SK-N-SH (cell line): ENCODE measurements around the gene SH2D3A. TPM values are rescaled to one million over a fixed set of nuclear protein-coding genes. Genes with fewer than 3 reads are reported as not detected.

Experiments
- CTCF ChIA-PET: fragments of 300-600, 350-600 bp; formaldehyde crosslinking; extraction: SDS; loops from one replicate; lab custom pipeline; 2021; lab: Yijun Ruan, JAX
- POLR2A ChIA-PET: fragments of 350-600 bp; sonication (Branson Sonifier 250); formaldehyde crosslinking; extraction: SDS; loops from one replicate; lab custom pipeline; 2020; ENCODE audit warnings: antibody characterized with exemption, inconsistent platforms; lab: Yijun Ruan, JAX
- DNase-seq: peaks from one replicate; pipeline ENCODE4 v3.0.0; 2012
- H2AFZ ChIP-seq: fragments of 200-600 bp; sonication (generic); 2 replicates; pipeline ENCODE4 v1.8.1; 2016; ENCODE audit warnings: antibody characterized with exemption, mild to moderate bottlenecking, low read depth
- H3F3A ChIP-seq: fragments of 200-600 bp; sonication (generic); replicated peaks from 2 replicates; pipeline ENCODE3; 2016; ENCODE audit warnings: antibody characterized with exemption, mild to moderate bottlenecking; ENCODE audit not compliant: insufficient read depth
- H3K27ac ChIP-seq, 2 experiments: fragments of 200-500 bp in 1 of 2; fragments of 200-600 bp in 1 of 2; sonication (Bioruptor generic) in 1 of 2; sonication (generic), shearing (Covaris generic) in 1 of 2; 2 replicates each; pipeline versions ENCODE4 v1.5.1 to v1.6.1; 2014 to 2016; ENCODE audit warnings: low read depth in 2 of 2, inconsistent platforms in 1 of 2, low read length in 1 of 2, mild to moderate bottlenecking in 1 of 2, mixed read lengths in 1 of 2
- H3K27me3 ChIP-seq: fragments of 200-600 bp; sonication (generic), shearing (Covaris generic); 2 replicates; pipeline ENCODE4 v1.6.1; 2016; ENCODE audit warnings: mixed run types; ENCODE audit not compliant: insufficient read depth
- H3K36me3 ChIP-seq, 2 experiments: fragments of 200-500 bp in 1 of 2; fragments of 200-600 bp in 1 of 2; sonication (Bioruptor generic) in 1 of 2; sonication (generic) in 1 of 2; replicated peaks in 1 of 2; 2 replicates each; pipeline versions ENCODE3 to v1.5.1; 2014 to 2016; ENCODE audit warnings: low read length in 1 of 2, mild to moderate bottlenecking in 1 of 2; ENCODE audit not compliant: insufficient read depth in 2 of 2, control insufficient read depth in 1 of 2
- H3K4me1 ChIP-seq, 2 experiments: fragments of 200-500 bp in 1 of 2; fragments of 200-600 bp in 1 of 2; sonication (Bioruptor generic) in 1 of 2; sonication (generic), shearing (Covaris generic) in 1 of 2; 2 replicates each; pipeline versions ENCODE4 v1.5.1 to v1.6.1; 2014 to 2016; ENCODE audit warnings: low read depth in 1 of 2, low read length in 1 of 2, mixed run types in 1 of 2; ENCODE audit not compliant: insufficient read depth in 2 of 2, control insufficient read depth in 1 of 2
- H3K4me2 ChIP-seq: fragments of 200-600 bp; sonication (generic), shearing (Covaris generic); 2 replicates; pipeline ENCODE4 v1.6.1; 2017; ENCODE audit warnings: mixed run types
- H3K4me3 ChIP-seq, 2 experiments: fragments of 200-500 bp in 1 of 2; fragments of 200-600 bp in 1 of 2; sonication (Bioruptor generic) in 1 of 2; sonication (generic), shearing (Covaris generic) in 1 of 2; 2 replicates each; pipeline versions ENCODE4 v1.5.1 to v1.8.1; 2014 to 2016; ENCODE audit warnings: low read depth in 2 of 2, inconsistent platforms in 1 of 2, low read length in 1 of 2, mild to moderate bottlenecking in 1 of 2, mixed read lengths in 1 of 2, moderate library complexity in 1 of 2
- H3K79me2 ChIP-seq: fragments of 200-600 bp; sonication (generic); 2 replicates; pipeline ENCODE4 v1.8.1; 2017; ENCODE audit warnings: mild to moderate bottlenecking; ENCODE audit not compliant: insufficient read depth
- H3K9ac ChIP-seq: fragments of 200-600 bp; sonication (generic); 2 replicates; pipeline ENCODE4 v1.6.1; 2017; ENCODE audit warnings: mixed run types
- H3K9me2 ChIP-seq: fragments of 200-600 bp; sonication (generic); 2 replicates; pipeline ENCODE4 v1.6.1; 2017; ENCODE audit warnings: mixed run types
- H3K9me3 ChIP-seq: fragments of 200-600 bp; sonication (generic); 2 replicates; pipeline ENCODE4 v1.6.1; 2017; ENCODE audit warnings: mixed run types, mild to moderate bottlenecking, moderate library complexity
- H4K20me1 ChIP-seq: fragments of 200-600 bp; sonication (generic); 2 replicates; pipeline ENCODE4 v1.6.1; 2017; ENCODE audit warnings: mild to moderate bottlenecking, mixed run types; ENCODE audit not compliant: insufficient read depth
- CHD2 ChIP-seq: fragments of 150-350 bp; IDR thresholded peaks from 2 replicates; pipeline ENCODE4 v1.6.1; 2018; ENCODE audit warnings: low read length; ENCODE audit not compliant: partially characterized antibody
- EP300 ChIP-seq, 2 experiments: IDR thresholded peaks; 2 replicates each; pipeline versions ENCODE4 v1.4.0 to v1.6.1; 2012; ENCODE audit warnings: borderline replicate concordance in 1 of 2, low read depth in 1 of 2, low read length in 1 of 2
- FOSL2 ChIP-seq: IDR thresholded peaks from 2 replicates; pipeline ENCODE4 v1.4.0; 2012; ENCODE audit warnings: low read depth, mild to moderate bottlenecking, moderate library complexity, borderline replicate concordance
- FOXM1 ChIP-seq: IDR thresholded peaks from 2 replicates; pipeline ENCODE4 v1.4.0; 2012; ENCODE audit warnings: low read depth, mild to moderate bottlenecking
- GABPA ChIP-seq: IDR thresholded peaks from 2 replicates; pipeline ENCODE4 v1.4.0; 2012; ENCODE audit warnings: low read depth, mild to moderate bottlenecking
- JUND ChIP-seq: IDR thresholded peaks from 2 replicates; pipeline ENCODE4 v1.4.0; 2012
- MAX ChIP-seq: IDR thresholded peaks from 2 replicates; pipeline ENCODE4 v1.4.0; 2012; ENCODE audit warnings: low read depth
- NFIC ChIP-seq: IDR thresholded peaks from 2 replicates; pipeline ENCODE4 v1.4.0; 2012; ENCODE audit warnings: borderline replicate concordance
- NRF1 ChIP-seq: IDR thresholded peaks from 2 replicates; pipeline ENCODE4 v1.6.1; 2012; ENCODE audit warnings: low read depth, mild to moderate bottlenecking, low read length
- PBX3 ChIP-seq: IDR thresholded peaks from 2 replicates; pipeline ENCODE4; 2012
- POLR2AphosphoS5 ChIP-seq: IDR thresholded peaks from 2 replicates; pipeline ENCODE4 v1.6.1; 2012; ENCODE audit warnings: low read depth, low read length
- RAD21 ChIP-seq: IDR thresholded peaks from 2 replicates; pipeline ENCODE4 v1.6.1; 2012; ENCODE audit warnings: mild to moderate bottlenecking, low read length
- RXRA ChIP-seq: IDR thresholded peaks from 2 replicates; pipeline ENCODE4 v1.4.0; 2012; ENCODE audit warnings: low read depth, mild to moderate bottlenecking, borderline replicate concordance
- SIN3A ChIP-seq: IDR thresholded peaks from 2 replicates; pipeline ENCODE4 v1.6.1; 2012; ENCODE audit warnings: low read depth, mild to moderate bottlenecking, low read length, moderate library complexity, borderline replicate concordance
- SMC3 ChIP-seq: IDR thresholded peaks from 2 replicates; pipeline ENCODE4 v1.6.1; 2012; ENCODE audit warnings: low read depth, low read length, improper control_type of control experiment
- TCF12 ChIP-seq: IDR thresholded peaks from 2 replicates; pipeline ENCODE4 v1.4.0; 2012
- TEAD4 ChIP-seq: IDR thresholded peaks from 2 replicates; pipeline ENCODE4 v1.4.0; 2012; ENCODE audit warnings: mild to moderate bottlenecking, borderline replicate concordance; ENCODE audit not compliant: insufficient read depth
- USF1 ChIP-seq: IDR thresholded peaks from 2 replicates; pipeline ENCODE4 v1.4.0; 2012; ENCODE audit warnings: low read depth, borderline replicate concordance
- USF2 ChIP-seq: fragments of 150-350 bp; IDR thresholded peaks from 2 replicates; pipeline ENCODE4 v1.6.1; 2017; ENCODE audit warnings: antibody characterized with exemption, low read length, low read depth, borderline replicate concordance
- WGBS: methylation state at CpG from one replicate; pipeline ENCODE4 v1.1.6; 2017; ENCODE audit warnings: low lambda C conversion rate; 5-methylcytosine and 5-hydroxymethylcytosine counted together
- polyA plus RNA-seq, 3 experiments: library from polyadenylated mRNA; depleted of rRNA; stranded (reverse); fragments of >200 nt; gene quantifications; 2 replicates each; pipeline ENCODE4 v1.2.3, GENCODE V29; 2012

Gene SH2D3A
- polyA plus RNA-seq, 1 of the 3 experiments (the other 2 are of a cell fraction) = 0.35 TPM

- H3K9me3 ChIP-seq = no peaks in the 10 kb centered on the region
- DNase-seq = no peak
- H4K20me1 ChIP-seq = no peaks in the 10 kb centered on the region
- H3K27ac ChIP-seq = no peak overlapping the region
- no peak overlapping the region for H2AFZ ChIP-seq
- no peak overlapping the region for H3K4me3 ChIP-seq
- H3F3A ChIP-seq = no peaks in the 10 kb centered on the region
- H3K4me1 ChIP-seq = no peaks in the 10 kb centered on the region
- H3K4me2 ChIP-seq = no peak overlapping the region
- 13% methylated on average over 12 of the region's 13 CpGs for WGBS
- POLR2A ChIA-PET = no interaction called here
- peaks cover 18% of the 10 kb centered on the region for H3K27me3 ChIP-seq
- H3K9me2 ChIP-seq = no peaks in the 10 kb centered on the region
- H3K36me3 ChIP-seq = no peaks in the 10 kb centered on the region
- TF ChIP-seq PBX3 (no peak), RXRA (no peak), TCF12 (no peak), EP300 (IDR thresholded peaks at IDR 0.05; ENCODE audit: borderline replicate concordance in 1 of 2, low read depth in 1 of 2, low read length in 1 of 2) (no peak), JUND (no peak), USF2 (no peak), USF1 (no peak), SIN3A (no peak), MAX (no peak), GABPA (no peak), RAD21 (no peak), POLR2AphosphoS5 (no peak), FOSL2 (no peak), NFIC (no peak), SMC3 (no peak), CHD2 (no peak), NRF1 (no peak), FOXM1 (no peak), TEAD4 (no peak)
- no peaks in the 10 kb centered on the region for H3K79me2 ChIP-seq
- no peak overlapping the region for H3K9ac ChIP-seq
- CTCF ChIA-PET = interaction anchor here (0.7 kb wide), 1 partner anchor 597 kb away, joined by 3 read pairs; no protein-coding TSS in a partner anchor
These were observed 44.1 kb downstream of the SH2D3A start for GRCh38 chr19:6723108-6723618.
